ENCODE data around the gene PCDHGC4. TPM values are rescaled to one million over a fixed set of nuclear protein-coding genes. Genes with fewer than 3 reads are reported as not detected.

Gene PCDHGC4
- 2.2 and 2.7 TPM in 2 replicates for total RNA-seq

GRCh38 chr5:141484641-141485311 lies at the start of gene PCDHGC4:
Gene PCDHGC4 (plus strand): TSS chr5:141485030. CDS start chr5:141485174, 144 bp downstream.

GRCh38 chr5:141475625-141476131 lies 9.2 kb upstream of the PCDHGC4 start, which contains the start of gene PCDHGC3:
Gene PCDHGC3 (plus strand): TSS chr5:141475966. CDS start chr5:141476117, 151 bp downstream.

GRCh38 chr5:141488591-141489561 lies 4.0 kb downstream of the PCDHGC4 start, which contains the start of gene PCDHGC5:
Gene PCDHGC5 (plus strand): TSS chr5:141489081. CDS start chr5:141489241, 160 bp downstream.

Other genes with a start within 250 kb of the PCDHGC4 start
- under 0.01 TPM in 1 of 2 replicates, not detected in the other for gene PCDHB15, start 239.6 kb upstream of the PCDHGC4 start, total RNA-seq
- gene SLC25A2, start 181.0 kb upstream of the PCDHGC4 start, total RNA-seq = 0.37 and 0.39 TPM in 2 replicates
- 33.1 and 40.5 TPM in 2 replicates for gene TAF7, start 164.2 kb upstream of the PCDHGC4 start, total RNA-seq
- gene PCDHGA1, start 154.5 kb upstream of the PCDHGC4 start, total RNA-seq = 0.37 and 0.59 TPM in 2 replicates
- gene PCDHGA2, start 146.3 kb upstream of the PCDHGC4 start, total RNA-seq = 1.4 and 1.5 TPM in 2 replicates
- 0.73 and 1.2 TPM in 2 replicates for gene PCDHGA3, start 141.2 kb upstream of the PCDHGC4 start, total RNA-seq
- 0.73 and 1.2 TPM in 2 replicates for gene PCDHGB1, start 134.9 kb upstream of the PCDHGC4 start, total RNA-seq
- gene PCDHGA4, start 130.0 kb upstream of the PCDHGC4 start, total RNA-seq = 1.5 and 3.5 TPM in 2 replicates
- 1.1 and 2.0 TPM in 2 replicates for gene PCDHGB2, start 125.0 kb upstream of the PCDHGC4 start, total RNA-seq
- 0.73 and 1.2 TPM in 2 replicates for gene PCDHGA5, start 120.9 kb upstream of the PCDHGC4 start, total RNA-seq
- 2.2 and 2.9 TPM in 2 replicates for gene PCDHGB3, start 114.8 kb upstream of the PCDHGC4 start, total RNA-seq
- gene PCDHGA6, start 111.1 kb upstream of the PCDHGC4 start, total RNA-seq = 2.2 and 2.9 TPM in 2 replicates
- 1.8 and 2.5 TPM in 2 replicates for gene PCDHGA7, start 102.3 kb upstream of the PCDHGC4 start, total RNA-seq
- 5.9 and 8.8 TPM in 2 replicates for gene PCDHGB4, start 97.3 kb upstream of the PCDHGC4 start, total RNA-seq
- gene PCDHGA8, start 92.4 kb upstream of the PCDHGC4 start, total RNA-seq = 1.5 and 1.8 TPM in 2 replicates
- gene PCDHGB5, start 87.1 kb upstream of the PCDHGC4 start, total RNA-seq = 8.8 and 12.1 TPM in 2 replicates
- 2.9 and 4.3 TPM in 2 replicates for gene PCDHGA9, start 82.3 kb upstream of the PCDHGC4 start, total RNA-seq
- gene PCDHGB6, start 77.0 kb upstream of the PCDHGC4 start, total RNA-seq = 2.5 and 2.6 TPM in 2 replicates
- gene PCDHGA10, start 72.0 kb upstream of the PCDHGC4 start, total RNA-seq = 6.8 and 7.7 TPM in 2 replicates
- gene PCDHGB7, start 67.4 kb upstream of the PCDHGC4 start, total RNA-seq = 5.9 and 6.6 TPM in 2 replicates
- 11.8 and 13.9 TPM in 2 replicates for gene PCDHGA11, start 64.0 kb upstream of the PCDHGC4 start, total RNA-seq
- gene PCDHGA12, start 54.5 kb upstream of the PCDHGC4 start, total RNA-seq = 19.2 and 22.4 TPM in 2 replicates
- 50.2 and 61.0 TPM in 2 replicates for gene PCDHGC3, start 9.1 kb upstream of the PCDHGC4 start, total RNA-seq
- 2.2 and 2.9 TPM in 2 replicates for gene PCDHGC5, start 4.1 kb downstream of the PCDHGC4 start, total RNA-seq
- gene DIAPH1, start 134.0 kb downstream of the PCDHGC4 start, total RNA-seq = 19.1 and 34.8 TPM in 2 replicates
- gene HDAC3, start 151.8 kb downstream of the PCDHGC4 start, total RNA-seq = 42.3 and 55.7 TPM in 2 replicates
- gene RELL2, start 152.0 kb downstream of the PCDHGC4 start, total RNA-seq = 2.9 and 3.3 TPM in 2 replicates
- gene FCHSD1, start 166.4 kb downstream of the PCDHGC4 start, total RNA-seq = 11.4 and 14.1 TPM in 2 replicates
- 2.9 and 4.1 TPM in 2 replicates for gene ARAP3, start 197.2 kb downstream of the PCDHGC4 start, total RNA-seq